IMR-90 (cell line): ENCODE results near the gene GSTT2. TPM values are rescaled to one million over a fixed set of nuclear protein-coding genes. Genes with fewer than 3 reads are reported as not detected.

ENCODE experiments used
- ATAC-seq: fragments of 200-7000 bp; cut with Tn5 transposase; 2 replicates; pipeline ENCODE4 v1.9.1; 2020; ENCODE audit warnings: low read depth, mild to moderate bottlenecking, moderate library complexity
- BruUV-seq: library from RNA; stranded (reverse); fragments of 400-500 nt; replicated peaks from 2 replicates; lab custom pipeline; 2021; lab: Mats Ljungman, UMichigan
- CTCF ChIA-PET: fragments of 300-600 bp; formaldehyde crosslinking; extraction: SDS; loops from one replicate; lab custom pipeline; 2021; ENCODE audit warnings: antibody characterized with exemption; lab: Yijun Ruan, JAX
- POLR2A ChIA-PET: fragments of 300-600 bp; sonication (Branson Sonifier 250); formaldehyde crosslinking; loops from one replicate; lab custom pipeline; 2022; ENCODE audit warnings: antibody characterized with exemption; ENCODE audit not compliant: unreplicated experiment; lab: Charles Lee
- DNase-seq: peaks from one replicate; pipeline ENCODE4 v3.0.0; 2013
- H2AFZ ChIP-seq: replicated peaks from 2 replicates; pipeline ENCODE3; 2013; ENCODE audit warnings: low read length, mild to moderate bottlenecking; ENCODE audit not compliant: poor library complexity
- H2AK5ac ChIP-seq: 2 replicates; pipeline ENCODE4 v1.6.1; 2013; ENCODE audit warnings: low read depth, low read length, inconsistent platforms
- H2AK9ac ChIP-seq: replicated peaks from 2 replicates; pipeline ENCODE3; 2013; ENCODE audit warnings: mild to moderate bottlenecking, low read depth, low read length, moderate library complexity; ENCODE audit not compliant: poor library complexity
- H2BK120ac ChIP-seq: 2 replicates; pipeline ENCODE4 v1.6.1; 2013; ENCODE audit warnings: low read depth, low read length, inconsistent platforms
- H2BK15ac ChIP-seq: 3 replicates; pipeline ENCODE4 v1.6.1; 2013; ENCODE audit warnings: low read depth, low read length, inconsistent platforms
- H2BK20ac ChIP-seq: 2 replicates; pipeline ENCODE4 v1.6.1; 2013; ENCODE audit warnings: low read depth, mild to moderate bottlenecking, inconsistent platforms, low read length, moderate library complexity
- H2BK5ac ChIP-seq: 2 replicates; pipeline ENCODE4 v1.6.1; 2013; ENCODE audit warnings: mild to moderate bottlenecking, low read depth, low read length, inconsistent platforms; ENCODE audit not compliant: poor library complexity, severe bottlenecking
- H3K14ac ChIP-seq: replicated peaks from 2 replicates; pipeline ENCODE4 v1.6.1; 2013; ENCODE audit warnings: low read depth, low read length, inconsistent platforms
- H3K18ac ChIP-seq: 2 replicates; pipeline ENCODE4 v1.6.1; 2013; ENCODE audit warnings: low read depth, low read length, control low read depth
- H3K23ac ChIP-seq: 2 replicates; pipeline ENCODE4 v1.6.1; 2013; ENCODE audit warnings: low read depth, low read length, inconsistent platforms
- H3K27ac ChIP-seq: 2 replicates; pipeline ENCODE4 v1.5.1; 2013; ENCODE audit warnings: mild to moderate bottlenecking, control low read depth, low read length; ENCODE audit not compliant: insufficient read depth
- H3K27me3 ChIP-seq: 2 replicates; pipeline ENCODE4 v1.6.1; 2013; ENCODE audit warnings: low read length; ENCODE audit not compliant: control insufficient read depth, insufficient read depth
- H3K36me3 ChIP-seq: 2 replicates; pipeline ENCODE4 v1.6.1; 2013; ENCODE audit warnings: low read length, mixed read lengths; ENCODE audit not compliant: control insufficient read depth, insufficient read depth
- H3K4ac ChIP-seq: 2 replicates; pipeline ENCODE4 v1.6.1; 2013; ENCODE audit warnings: low read depth, low read length, inconsistent platforms
- H3K4me1 ChIP-seq: 2 replicates; pipeline ENCODE4 v1.6.1; 2013; ENCODE audit warnings: low read length, mixed read lengths; ENCODE audit not compliant: control insufficient read depth, insufficient read depth
- H3K4me2 ChIP-seq: 2 replicates; pipeline ENCODE4 v1.6.1; 2013; ENCODE audit warnings: low read depth, mild to moderate bottlenecking, control low read depth, low read length, moderate library complexity
- H3K4me3 ChIP-seq: 2 replicates; pipeline ENCODE4 v1.5.1; 2013; ENCODE audit warnings: low read depth, mild to moderate bottlenecking, control low read depth, low read length, moderate library complexity; ENCODE audit not compliant: insufficient read depth
- H3K56ac ChIP-seq: 2 replicates; pipeline ENCODE4 v1.6.1; 2013; ENCODE audit warnings: low read length, inconsistent platforms; ENCODE audit not compliant: insufficient read depth; ENCODE audit errors: extremely low read depth
- H3K79me1 ChIP-seq, 2 experiments: 2 replicates each; pipeline ENCODE4 v1.6.1; 2013; ENCODE audit warnings: low read length in 2 of 2, inconsistent platforms in 1 of 2, low read depth in 1 of 2
- H3K9ac ChIP-seq: 2 replicates; pipeline ENCODE4 v1.6.1; 2013; ENCODE audit warnings: low read depth, low read length, control low read depth
- H3K9me1 ChIP-seq: 2 replicates; pipeline ENCODE4 v1.6.1; 2013; ENCODE audit warnings: low read length, inconsistent platforms; ENCODE audit not compliant: insufficient read depth
- H3K9me3 ChIP-seq: 2 replicates; pipeline ENCODE4 v1.6.1; 2013; ENCODE audit warnings: low read length; ENCODE audit not compliant: control insufficient read depth, insufficient read depth
- H4K20me1 ChIP-seq: 2 replicates; pipeline ENCODE4 v1.6.1; 2013; ENCODE audit warnings: low read length, inconsistent platforms; ENCODE audit not compliant: insufficient read depth
- H4K5ac ChIP-seq: 2 replicates; pipeline ENCODE4 v1.6.1; 2013; ENCODE audit warnings: mild to moderate bottlenecking, low read depth, low read length, control low read depth
- H4K8ac ChIP-seq, 2 experiments: 2 replicates each; pipeline ENCODE4 v1.6.1; 2013; ENCODE audit warnings: low read depth in 2 of 2, low read length in 2 of 2, control low read depth in 1 of 2, inconsistent platforms in 1 of 2
- H4K91ac ChIP-seq: 2 replicates; pipeline ENCODE4 v1.6.1; 2013; ENCODE audit warnings: low read depth, low read length, inconsistent platforms; ENCODE audit not compliant: insufficient read depth
- MAFK ChIP-seq: IDR thresholded peaks from 2 replicates; pipeline ENCODE4 v1.6.1; 2012; ENCODE audit warnings: low read depth, low read length, improper control_type of control experiment
- MAZ ChIP-seq: IDR thresholded peaks from 2 replicates; pipeline ENCODE4 v1.6.1; 2012; ENCODE audit warnings: low read depth, mild to moderate bottlenecking, low read length, improper control_type of control experiment, moderate library complexity, borderline replicate concordance
- MXI1 ChIP-seq: IDR thresholded peaks from 2 replicates; pipeline ENCODE4 v1.6.1; 2012; ENCODE audit warnings: low read depth, mild to moderate bottlenecking, low read length, moderate library complexity, borderline replicate concordance
- NFE2L2 ChIP-seq: fragments of 150-350 bp; IDR thresholded peaks from 2 replicates; pipeline ENCODE4 v1.6.1; 2016; ENCODE audit warnings: low read depth, mild to moderate bottlenecking, low read length
- RFX5 ChIP-seq: IDR thresholded peaks from 2 replicates; pipeline ENCODE4 v1.8.0; 2012; ENCODE audit warnings: low read depth, mild to moderate bottlenecking, low read length, moderate library complexity
- WGBS, 2 experiments: methylation state at CpG; one replicate each; pipeline versions ENCODE4 v1.1.5 to v1.1.7; 2013; ENCODE audit warnings: missing lambda C conversion rate in 2 of 2; ENCODE audit not compliant: insufficient read length in 1 of 2; ENCODE audit errors: extremely low coverage in 2 of 2; 5-methylcytosine and 5-hydroxymethylcytosine counted together
- dilution Hi-C: fragments of 300-500 bp; cut with HindIII; formaldehyde crosslinking; loops from one replicate; pipeline ENCODE4 v1.14.3; 2018; ENCODE audit warnings: low sequenced_read_pairs; ENCODE audit not compliant: unreplicated experiment
- in situ Hi-C: fragments of 300-500 bp; cut with MboI; formaldehyde crosslinking; loops from 3 replicates; pipeline ENCODE4 v1.14.3; 2019; ENCODE audit warnings: low sequenced_read_pairs, inconsistent platforms, mixed read lengths
- intact Hi-C: fragments of 100-400 bp; cut with micrococcal nuclease; formaldehyde crosslinking; loops from 2 replicates; pipeline ENCODE4 v1.10.0; 2022
- polyA plus RNA-seq, 3 experiments: library from polyadenylated mRNA; depleted of rRNA; stranded (reverse); fragments of >200 nt; gene quantifications; 2 replicates each; pipeline ENCODE4 v1.2.3, GENCODE V29; 2012; ENCODE audit warnings: low replicate concordance in 1 of 3
- total RNA-seq: library from RNA; depleted of rRNA; stranded (reverse); fragments of >200 nt; gene quantifications from 2 replicates; pipeline ENCODE4 v1.2.3, GENCODE V29; 2012

Gene GSTT2
- total and polyA plus RNA-seq, 2 of the 4 experiments (the other 2 are of a cell fraction) = 1.4 to 6.9 TPM

DNA sequence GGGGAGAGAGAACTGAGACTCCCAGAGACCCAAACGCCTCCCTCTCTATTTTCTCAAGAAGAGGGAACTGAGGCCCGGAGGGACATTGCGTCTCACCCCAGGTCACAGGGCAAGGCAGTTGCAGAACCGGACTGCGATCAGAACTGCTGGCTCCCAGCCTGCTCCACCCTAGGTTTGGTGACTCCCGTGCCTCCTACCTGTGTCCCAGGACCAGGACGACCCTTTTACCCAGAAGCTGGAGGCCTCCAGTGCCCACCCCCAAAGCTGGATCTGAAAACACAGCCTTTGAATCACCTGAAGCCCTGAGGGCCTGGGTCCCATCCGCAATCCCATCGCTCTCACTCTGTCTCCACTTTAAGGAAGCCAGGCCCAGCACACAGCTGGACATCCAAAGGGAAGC lies 24.0 kb downstream of the GSTT2 start:
- POLR2A ChIA-PET = no interaction called here
- no peak overlapping the region for H3K27ac ChIP-seq
- no peak overlapping the region for H3K4me3 ChIP-seq
- CTCF ChIA-PET = no interaction called here
- BruUV-seq = no TSS peak
- H4K91ac ChIP-seq = no peak overlapping the region
- no peak overlapping the region for H2AFZ ChIP-seq
- no peak for TF ChIP-seq MAZ
- no peak for TF ChIP-seq MAFK
- no peak for TF ChIP-seq MXI1
- TF ChIP-seq RFX5 = no peak
- no peak for TF ChIP-seq NFE2L2
- no peaks in the 10 kb centered on the region for H4K20me1 ChIP-seq
- H2BK5ac ChIP-seq = no peak overlapping the region
- H2BK15ac ChIP-seq = no peak overlapping the region
- no peak overlapping the region for H3K4me2 ChIP-seq
- intact Hi-C loops = no loop called here
- H2BK20ac ChIP-seq = no peak overlapping the region
- H4K8ac ChIP-seq = no peak overlapping the region
- H3K9me3 ChIP-seq = no peaks in the 10 kb centered on the region
- H3K18ac ChIP-seq = no peak overlapping the region
- no peak overlapping the region for H3K9ac ChIP-seq
- H3K23ac ChIP-seq = no peak overlapping the region
- H4K5ac ChIP-seq = no peak overlapping the region
- H3K79me1 ChIP-seq = no peaks in the 10 kb centered on the region
- no peak overlapping the region for H3K14ac ChIP-seq
- H2BK120ac ChIP-seq = no peak overlapping the region
- no peaks in the 10 kb centered on the region for H3K4me1 ChIP-seq
- no peaks in the 10 kb centered on the region for H3K36me3 ChIP-seq
- dilution Hi-C loops = no loop called here
- no peaks in the 10 kb centered on the region for H3K9me1 ChIP-seq
- no peak for ATAC-seq
- peak overlapping the region; percentile 63 for H2AK9ac ChIP-seq
- no peak for DNase-seq
- no peak overlapping the region for H3K56ac ChIP-seq
- H3K27me3 ChIP-seq = no peaks in the 10 kb centered on the region; the same call in 1 of the 2 replicates
- no peak overlapping the region for H2AK5ac ChIP-seq
- in situ Hi-C loops = no loop called here
- 81% methylated on average over 5 of the region's 9 CpGs; no CpG with 5 or more reads in 1 of the 2 experiments for WGBS, 2 experiments
- no peak overlapping the region for H3K4ac ChIP-seq
